ENCODE data around the gene EMILIN3. TPM values are rescaled to one million over a fixed set of nuclear protein-coding genes. Genes with fewer than 3 reads are reported as not detected.

Gene EMILIN3
- total RNA-seq, 1 experiment from 2014 or later: 1.7 TPM

- ChIA-PET CTCF (no interaction called here), POLR2A (ENCODE audit: low non-redundant PET) (no interaction called here)
- Histone ChIP-seq H3K4me1 (ENCODE audit: insufficient read depth, low read length, poor library complexity, severe bottlenecking) (peaks cover 11% of the 10 kb centered on the region), H3K36me3 (ENCODE audit: insufficient read depth, low read length, poor library complexity, severe bottlenecking) (no peaks in the 10 kb centered on the region), H3K27ac (ENCODE audit: low read depth, low read length, poor library complexity, severe bottlenecking) (no peak overlapping the region), H3K27me3 (replicated peaks; ENCODE audit: insufficient read depth, low read depth, low read length, poor library complexity) (no peaks in the 10 kb centered on the region), H3K4me3 (ENCODE audit: low read depth, low read length, poor library complexity, severe bottlenecking) (no peak overlapping the region), H3K9me3 (ENCODE audit: low read depth, low read length, poor library complexity, severe bottlenecking) (no peaks in the 10 kb centered on the region)
- DNase-seq (ENCODE audit: low spot score): no peak
- intact Hi-C loops (cut with micrococcal nuclease; ENCODE audit: unreplicated experiment): no loop called here
- no peak for TF ChIP-seq CTCF (conservative IDR thresholded peaks at IDR 0.05; ENCODE audit: low read depth, low read length)
- TF ChIP-seq EZH2 (IDR thresholded peaks at IDR 0.05; ENCODE audit: borderline replicate concordance, low read depth, low read length, poor library complexity, severe bottlenecking): no peak
- BruUV-seq (replicated peaks): no TSS peak
These were observed 35.7 kb downstream of the EMILIN3 start for GRCh38 chr20:41330941-41331340.

- Histone ChIP-seq H3K4me3 (ENCODE audit: low read depth, low read length, poor library complexity, severe bottlenecking) (no peak overlapping the region), H3K4me1 (ENCODE audit: insufficient read depth, low read length, poor library complexity, severe bottlenecking) (peaks cover 11% of the 10 kb centered on the region), H3K9me3 (ENCODE audit: low read depth, low read length, poor library complexity, severe bottlenecking) (no peaks in the 10 kb centered on the region), H3K36me3 (ENCODE audit: insufficient read depth, low read length, poor library complexity, severe bottlenecking) (no peaks in the 10 kb centered on the region), H3K27me3 (replicated peaks; ENCODE audit: insufficient read depth, low read depth, low read length, poor library complexity) (no peaks in the 10 kb centered on the region), H3K27ac (ENCODE audit: low read depth, low read length, poor library complexity, severe bottlenecking) (no peak overlapping the region)
- TF ChIP-seq CTCF (conservative IDR thresholded peaks at IDR 0.05; ENCODE audit: low read depth, low read length) (no peak), EZH2 (IDR thresholded peaks at IDR 0.05; ENCODE audit: borderline replicate concordance, low read depth, low read length, poor library complexity, severe bottlenecking) (no peak)
- no peak for DNase-seq (ENCODE audit: low spot score)
- intact Hi-C loops (cut with micrococcal nuclease; ENCODE audit: unreplicated experiment): no loop called here
- no TSS peak for BruUV-seq (replicated peaks)
- ChIA-PET CTCF (no interaction called here), POLR2A (ENCODE audit: low non-redundant PET) (no interaction called here)
These were observed 36.3 kb downstream of the EMILIN3 start for GRCh38 chr20:41330343-41330720.

GRCh38 chr20:41329435-41330342, 36.9 kb downstream of the EMILIN3 start:
- ChIA-PET CTCF (no interaction called here), POLR2A (ENCODE audit: low non-redundant PET) (no interaction called here)
- BruUV-seq (replicated peaks): no TSS peak
- intact Hi-C loops (cut with micrococcal nuclease; ENCODE audit: unreplicated experiment): no loop called here
- Histone ChIP-seq H3K4me1 (ENCODE audit: insufficient read depth, low read length, poor library complexity, severe bottlenecking) (peaks cover 11% of the 10 kb centered on the region), H3K4me3 (ENCODE audit: low read depth, low read length, poor library complexity, severe bottlenecking) (no peak overlapping the region), H3K27me3 (replicated peaks; ENCODE audit: insufficient read depth, low read depth, low read length, poor library complexity) (no peaks in the 10 kb centered on the region), H3K36me3 (ENCODE audit: insufficient read depth, low read length, poor library complexity, severe bottlenecking) (no peaks in the 10 kb centered on the region), H3K27ac (ENCODE audit: low read depth, low read length, poor library complexity, severe bottlenecking) (no peak overlapping the region), H3K9me3 (ENCODE audit: low read depth, low read length, poor library complexity, severe bottlenecking) (no peaks in the 10 kb centered on the region)
- peak; percentile 73 for DNase-seq (ENCODE audit: low spot score)
- TF ChIP-seq CTCF (conservative IDR thresholded peaks at IDR 0.05; ENCODE audit: low read depth, low read length) (no peak), EZH2 (IDR thresholded peaks at IDR 0.05; ENCODE audit: borderline replicate concordance, low read depth, low read length, poor library complexity, severe bottlenecking) (no peak)
